SK-N-SH treated with all-trans-retinoic acid at 6 μM for 48 hours (cell line): ENCODE data around the gene ADORA1.

Source experiments
- BACH2 ChIP-seq: fragments of 250-450 bp; sonication (Bioruptor Pico); IDR thresholded peaks from 2 replicates; pipeline ENCODE4 v1.9.0; 2021; ENCODE audit warnings: mild to moderate bottlenecking, borderline replicate concordance
- ESRRG ChIP-seq: fragments of 250-450 bp; sonication (Bioruptor Pico); IDR thresholded peaks from 2 replicates; pipeline ENCODE4 v1.6.1; 2021; ENCODE audit warnings: mild to moderate bottlenecking
- GLIS3 ChIP-seq: fragments of 250-450 bp; sonication (Bioruptor Pico); IDR thresholded peaks from 2 replicates; pipeline ENCODE4 v1.5.0; 2020; ENCODE audit warnings: mild to moderate bottlenecking, moderate library complexity
- ISL1 ChIP-seq: fragments of 250-450 bp; sonication (Bioruptor Pico); IDR thresholded peaks from 2 replicates; pipeline ENCODE4 v2.1.2; 2022; ENCODE audit warnings: mild to moderate bottlenecking, moderate library complexity
- OSR1 ChIP-seq: fragments of 250-450 bp; sonication (Bioruptor Pico); IDR thresholded peaks from 2 replicates; pipeline ENCODE4 v1.8.0; 2022; ENCODE audit warnings: moderate library complexity, mild to moderate bottlenecking, inconsistent platforms
- RARB ChIP-seq: fragments of 250-450 bp; sonication (Bioruptor Pico); IDR thresholded peaks from 2 replicates; pipeline ENCODE4 v1.8.0; 2021; ENCODE audit warnings: mild to moderate bottlenecking, moderate library complexity
- TCF4 ChIP-seq: fragments of 250-450 bp; sonication (Bioruptor Pico); IDR thresholded peaks from 2 replicates; pipeline ENCODE4 v1.8.0; 2021; ENCODE audit warnings: mild to moderate bottlenecking, moderate library complexity, borderline replicate concordance
- TOX ChIP-seq: fragments of 250-450 bp; sonication (Bioruptor Pico); IDR thresholded peaks from 2 replicates; pipeline ENCODE4 v1.8.0; 2021; ENCODE audit warnings: mild to moderate bottlenecking, moderate library complexity, borderline replicate concordance
- ZFP3 ChIP-seq: fragments of 250-450 bp; sonication (Bioruptor Pico); IDR thresholded peaks from 2 replicates; pipeline ENCODE4 v1.5.0; 2020; ENCODE audit warnings: mild to moderate bottlenecking, moderate library complexity
- ZFP30 ChIP-seq: fragments of 450-650 bp; formaldehyde crosslinking; IDR thresholded peaks from 2 replicates; pipeline ENCODE4 v1.5.0; 2022; ENCODE audit warnings: mild to moderate bottlenecking, moderate library complexity
- TF ChIP-seq, protein P1 (sequence below): fragments of 250-450 bp; sonication (Bioruptor Pico); IDR thresholded peaks from 2 replicates; pipeline ENCODE4 v1.5.1; 2021; ENCODE audit warnings: mild to moderate bottlenecking, moderate library complexity
- TF ChIP-seq, protein P2 (sequence below): fragments of 250-450 bp; sonication (Bioruptor Pico); IDR thresholded peaks from 2 replicates; pipeline ENCODE4 v1.8.0; 2020; ENCODE audit warnings: mild to moderate bottlenecking, moderate library complexity, borderline replicate concordance
- TF ChIP-seq, protein P3 (sequence below): fragments of 250-450 bp; sonication (Bioruptor Pico); IDR thresholded peaks from 2 replicates; pipeline ENCODE4 v1.5.1; 2020; ENCODE audit warnings: low read depth, mild to moderate bottlenecking, moderate library complexity
- TF ChIP-seq, protein P4 (sequence below): fragments of 250-450 bp; sonication (Bioruptor Pico); IDR thresholded peaks from 2 replicates; pipeline ENCODE4 v1.5.0; 2020; ENCODE audit warnings: mild to moderate bottlenecking, moderate library complexity

DNA sequence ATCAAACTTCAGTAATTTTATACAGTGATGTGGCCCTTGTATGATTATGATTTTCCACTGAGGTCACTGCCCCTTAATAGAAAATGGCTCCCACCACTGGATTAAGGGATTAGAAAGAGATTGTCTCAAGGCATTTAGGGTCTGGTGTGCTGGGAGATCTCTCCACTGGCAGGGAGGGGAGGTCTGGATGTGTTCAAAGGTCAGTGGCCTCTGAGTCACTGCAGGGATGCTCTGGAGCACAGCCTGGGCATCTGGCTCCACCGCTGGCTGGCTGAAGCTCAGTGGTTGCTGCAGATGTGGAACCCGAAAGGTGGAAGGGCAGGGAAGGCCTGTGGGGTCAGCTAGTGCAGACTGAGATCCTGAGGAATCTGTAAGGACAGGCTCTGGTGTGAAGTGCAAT lies 77.2 kb downstream of the ADORA1 start:
- TF ChIP-seq, protein P1, sequence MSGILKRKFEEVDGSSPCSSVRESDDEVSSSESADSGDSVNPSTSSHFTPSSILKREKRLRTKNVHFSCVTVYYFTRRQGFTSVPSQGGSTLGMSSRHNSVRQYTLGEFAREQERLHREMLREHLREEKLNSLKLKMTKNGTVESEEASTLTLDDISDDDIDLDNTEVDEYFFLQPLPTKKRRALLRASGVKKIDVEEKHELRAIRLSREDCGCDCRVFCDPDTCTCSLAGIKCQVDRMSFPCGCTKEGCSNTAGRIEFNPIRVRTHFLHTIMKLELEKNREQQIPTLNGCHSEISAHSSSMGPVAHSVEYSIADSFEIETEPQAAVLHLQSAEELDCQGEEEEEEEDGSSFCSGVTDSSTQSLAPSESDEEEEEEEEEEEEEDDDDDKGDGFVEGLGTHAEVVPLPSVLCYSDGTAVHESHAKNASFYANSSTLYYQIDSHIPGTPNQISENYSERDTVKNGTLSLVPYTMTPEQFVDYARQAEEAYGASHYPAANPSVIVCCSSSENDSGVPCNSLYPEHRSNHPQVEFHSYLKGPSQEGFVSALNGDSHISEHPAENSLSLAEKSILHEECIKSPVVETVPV, result no peak
- TF ChIP-seq ZFP3, result no peak
- TF ChIP-seq TCF4 (CRISPR knock-in tag), result no peak
- no peak for TF ChIP-seq BACH2 (CRISPR knock-in tag)
- no peak for TF ChIP-seq ISL1 (CRISPR knock-in tag)
- TF ChIP-seq, protein P2, sequence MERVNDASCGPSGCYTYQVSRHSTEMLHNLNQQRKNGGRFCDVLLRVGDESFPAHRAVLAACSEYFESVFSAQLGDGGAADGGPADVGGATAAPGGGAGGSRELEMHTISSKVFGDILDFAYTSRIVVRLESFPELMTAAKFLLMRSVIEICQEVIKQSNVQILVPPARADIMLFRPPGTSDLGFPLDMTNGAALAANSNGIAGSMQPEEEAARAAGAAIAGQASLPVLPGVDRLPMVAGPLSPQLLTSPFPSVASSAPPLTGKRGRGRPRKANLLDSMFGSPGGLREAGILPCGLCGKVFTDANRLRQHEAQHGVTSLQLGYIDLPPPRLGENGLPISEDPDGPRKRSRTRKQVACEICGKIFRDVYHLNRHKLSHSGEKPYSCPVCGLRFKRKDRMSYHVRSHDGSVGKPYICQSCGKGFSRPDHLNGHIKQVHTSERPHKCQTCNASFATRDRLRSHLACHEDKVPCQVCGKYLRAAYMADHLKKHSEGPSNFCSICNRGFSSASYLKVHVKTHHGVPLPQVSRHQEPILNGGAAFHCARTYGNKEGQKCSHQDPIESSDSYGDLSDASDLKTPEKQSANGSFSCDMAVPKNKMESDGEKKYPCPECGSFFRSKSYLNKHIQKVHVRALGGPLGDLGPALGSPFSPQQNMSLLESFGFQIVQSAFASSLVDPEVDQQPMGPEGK (CRISPR knock-in tag), result no peak
- TF ChIP-seq, protein P3, sequence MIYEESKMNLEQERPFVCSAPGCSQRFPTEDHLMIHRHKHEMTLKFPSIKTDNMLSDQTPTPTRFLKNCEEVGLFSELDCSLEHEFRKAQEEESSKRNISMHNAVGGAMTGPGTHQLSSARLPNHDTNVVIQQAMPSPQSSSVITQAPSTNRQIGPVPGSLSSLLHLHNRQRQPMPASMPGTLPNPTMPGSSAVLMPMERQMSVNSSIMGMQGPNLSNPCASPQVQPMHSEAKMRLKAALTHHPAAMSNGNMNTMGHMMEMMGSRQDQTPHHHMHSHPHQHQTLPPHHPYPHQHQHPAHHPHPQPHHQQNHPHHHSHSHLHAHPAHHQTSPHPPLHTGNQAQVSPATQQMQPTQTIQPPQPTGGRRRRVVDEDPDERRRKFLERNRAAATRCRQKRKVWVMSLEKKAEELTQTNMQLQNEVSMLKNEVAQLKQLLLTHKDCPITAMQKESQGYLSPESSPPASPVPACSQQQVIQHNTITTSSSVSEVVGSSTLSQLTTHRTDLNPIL (CRISPR knock-in tag), result no peak
- TF ChIP-seq, protein P4, sequence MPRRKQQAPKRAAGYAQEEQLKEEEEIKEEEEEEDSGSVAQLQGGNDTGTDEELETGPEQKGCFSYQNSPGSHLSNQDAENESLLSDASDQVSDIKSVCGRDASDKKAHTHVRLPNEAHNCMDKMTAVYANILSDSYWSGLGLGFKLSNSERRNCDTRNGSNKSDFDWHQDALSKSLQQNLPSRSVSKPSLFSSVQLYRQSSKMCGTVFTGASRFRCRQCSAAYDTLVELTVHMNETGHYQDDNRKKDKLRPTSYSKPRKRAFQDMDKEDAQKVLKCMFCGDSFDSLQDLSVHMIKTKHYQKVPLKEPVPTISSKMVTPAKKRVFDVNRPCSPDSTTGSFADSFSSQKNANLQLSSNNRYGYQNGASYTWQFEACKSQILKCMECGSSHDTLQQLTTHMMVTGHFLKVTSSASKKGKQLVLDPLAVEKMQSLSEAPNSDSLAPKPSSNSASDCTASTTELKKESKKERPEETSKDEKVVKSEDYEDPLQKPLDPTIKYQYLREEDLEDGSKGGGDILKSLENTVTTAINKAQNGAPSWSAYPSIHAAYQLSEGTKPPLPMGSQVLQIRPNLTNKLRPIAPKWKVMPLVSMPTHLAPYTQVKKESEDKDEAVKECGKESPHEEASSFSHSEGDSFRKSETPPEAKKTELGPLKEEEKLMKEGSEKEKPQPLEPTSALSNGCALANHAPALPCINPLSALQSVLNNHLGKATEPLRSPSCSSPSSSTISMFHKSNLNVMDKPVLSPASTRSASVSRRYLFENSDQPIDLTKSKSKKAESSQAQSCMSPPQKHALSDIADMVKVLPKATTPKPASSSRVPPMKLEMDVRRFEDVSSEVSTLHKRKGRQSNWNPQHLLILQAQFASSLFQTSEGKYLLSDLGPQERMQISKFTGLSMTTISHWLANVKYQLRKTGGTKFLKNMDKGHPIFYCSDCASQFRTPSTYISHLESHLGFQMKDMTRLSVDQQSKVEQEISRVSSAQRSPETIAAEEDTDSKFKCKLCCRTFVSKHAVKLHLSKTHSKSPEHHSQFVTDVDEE (CRISPR knock-in tag), result no peak
- no peak for TF ChIP-seq ZFP30
- no peak for TF ChIP-seq OSR1 (CRISPR knock-in tag)
- TF ChIP-seq ESRRG, result no peak
- no peak for TF ChIP-seq TOX
- no peak for TF ChIP-seq GLIS3 (CRISPR knock-in tag)
- TF ChIP-seq RARB, result no peak
